BLaER1 treated with 17β-estradiol and CSF1 and Interleukin-3, amounts not matched to agents 10 nM and 100 nM (cell line): Measurements from ENCODE around the gene CXCL10.

ENCODE experiments used
- H3K27ac ChIP-seq, 11 experiments: shearing (Covaris generic); formaldehyde crosslinking; 2 replicates each; pipeline ENCODE4 v1.8.1; 2022
- H3K27me3 ChIP-seq, 11 experiments: shearing (Covaris generic); formaldehyde crosslinking; 2 replicates each; pipeline ENCODE4 v1.8.1; 2022
- H3K36me3 ChIP-seq, 11 experiments: shearing (Covaris generic); formaldehyde crosslinking; 2 replicates each; pipeline ENCODE4 v1.8.1; 2022
- H3K4me1 ChIP-seq, 10 experiments: shearing (Covaris generic); formaldehyde crosslinking; 2 replicates each; pipeline ENCODE4 v1.8.1; 2022
- H3K4me2 ChIP-seq, 11 experiments: shearing (Covaris generic); formaldehyde crosslinking; 2 replicates each; pipeline ENCODE4 v1.8.1; 2022
- H3K4me3 ChIP-seq, 10 experiments: shearing (Covaris generic); formaldehyde crosslinking; 2 replicates each; pipeline ENCODE4 v1.8.1; 2022
- H3K9ac ChIP-seq, 11 experiments: shearing (Covaris generic); formaldehyde crosslinking; 2 replicates each; pipeline ENCODE4 v1.8.1; 2022
- H3K9me3 ChIP-seq, 11 experiments: shearing (Covaris generic); formaldehyde crosslinking; replicated peaks in 1 of 11; 2 replicates each; pipeline ENCODE4 v1.8.1; 2022
- H4K20me1 ChIP-seq, 11 experiments: shearing (Covaris generic); formaldehyde crosslinking; 2 replicates each; pipeline ENCODE4 v1.8.1; 2022
- Cebpa-rat ChIP-seq, 11 experiments: shearing (Covaris generic); IDR thresholded peaks; 2 replicates each; pipeline ENCODE4 v1.8.1; 2022

CXCL10 gene

DNA sequence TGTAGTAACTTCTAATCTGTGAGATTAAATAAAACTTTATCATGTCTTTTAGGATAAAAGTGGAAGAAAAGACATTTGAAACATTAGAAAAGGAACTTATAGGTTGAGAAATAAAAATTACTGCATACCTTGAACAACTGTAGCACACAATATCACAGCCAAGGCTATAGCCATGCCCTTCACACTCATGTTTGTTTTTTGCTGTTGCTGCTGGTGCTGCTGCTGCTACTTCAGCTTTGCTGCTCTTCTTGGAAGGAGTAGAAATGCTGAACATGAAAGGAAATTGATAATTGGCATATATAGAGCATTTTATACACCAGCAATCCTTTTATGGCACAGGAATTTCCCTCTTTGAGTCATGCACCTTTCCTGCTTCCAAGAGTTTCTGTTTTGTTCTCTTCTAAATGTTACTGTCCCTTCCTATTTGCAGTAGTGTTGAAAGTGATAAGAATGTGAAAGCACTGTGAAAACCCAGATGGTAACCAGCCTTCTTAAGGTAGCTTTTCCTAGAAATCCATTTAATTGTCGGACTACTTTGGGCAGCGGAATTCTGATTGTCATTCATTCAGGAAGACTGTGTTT is 12.6 kb upstream of the CXCL10 start, which contains the start of gene CXCL11:
CXCL11 (minus strand) TSS at position 272 of the 582 bp plus-strand sequence; CDS start at position 189, 83 bp downstream.
- Histone ChIP-seq H3K9ac (no peak within 1 kb of the TSS), H3K27ac (peak within 1 kb of the TSS in 8 of 11 experiments; percentile 22 to 66 (median 44); a peak in 13 of 22 replicates), H4K20me1 (no peaks in the 10 kb centered on the region), H3K36me3 (no peaks in the 10 kb centered on the region), H3K9me3 (no peaks in the 10 kb centered on the region), H3K4me2 (peak within 1 kb of the TSS in 8 of 11 experiments; percentile 2 to 51 (median 21); a peak in 12 of 22 replicates), H3K4me1 (peaks cover 0 to 21% (median 11%) of the 10 kb centered on the region in 10 experiments; a peak in 13 of 20 replicates), H3K4me3 (no peak within 1 kb of the TSS), H3K27me3 (no peaks in the 10 kb centered on the region)
- no peak for TF ChIP-seq Cebpa-rat (IDR thresholded peaks at IDR 0.05)

- Histone ChIP-seq H3K27me3 (no peaks in the 10 kb centered on the region), H4K20me1 (no peaks in the 10 kb centered on the region), H3K9me3 (no peaks in the 10 kb centered on the region), H3K4me3 (no peak overlapping the region), H3K9ac (no peak overlapping the region), H3K27ac (peak overlapping the region in 8 of 11 experiments; percentile 22 to 66 (median 44); a peak in 12 of 22 replicates), H3K36me3 (no peaks in the 10 kb centered on the region), H3K4me2 (peak overlapping the region in 8 of 11 experiments; percentile 2 to 51 (median 21); a peak in 11 of 22 replicates), H3K4me1 (peaks cover 0 to 21% (median 11%) of the 10 kb centered on the region in 10 experiments; a peak in 13 of 20 replicates)
- peak in 5 of 11 experiments; percentile 25 to 67 (median 34); a peak in 6 of 22 replicates for TF ChIP-seq Cebpa-rat (IDR thresholded peaks at IDR 0.05)
Measured at GRCh38 chr4:76035141-76035540, 11.8 kb upstream of the CXCL10 start.

- Histone ChIP-seq H3K4me1 (peaks cover 6 to 26% (median 8%) of the 10 kb centered on the region in 10 experiments; a peak in 19 of 20 replicates), H3K9ac (no peak overlapping the region), H3K27ac (no peak overlapping the region), H3K27me3 (no peaks in the 10 kb centered on the region), H3K4me2 (peak overlapping the region in 3 of 11 experiments; percentile 73 to 89 (median 84); a peak in 5 of 22 replicates), H3K36me3 (no peaks in the 10 kb centered on the region), H4K20me1 (no peaks in the 10 kb centered on the region), H3K4me3 (no peak overlapping the region), H3K9me3 (no peaks in the 10 kb centered on the region)
- TF ChIP-seq Cebpa-rat (IDR thresholded peaks at IDR 0.05), result no peak
Measured at GRCh38 chr4:76029300-76029699, 6.0 kb upstream of the CXCL10 start.

- H3K4me1 ChIP-seq, result peaks cover 6 to 34% (median 9%) of the 10 kb centered on the region in 10 experiments; a peak in 19 of 20 replicates
- H3K27me3 ChIP-seq, result no peaks in the 10 kb centered on the region
- peak overlapping the region in 9 of 11 experiments; percentile 12 to 74 (median 37); a peak in 11 of 22 replicates for H3K27ac ChIP-seq
- 0 out of 20 replicates have a peak overlapping the region, but pooled peaks of 1 of the 10 experiments have one; percentile 20 for H3K4me3 ChIP-seq
- H3K36me3 ChIP-seq, result no peaks in the 10 kb centered on the region
- H3K4me2 ChIP-seq, result peak overlapping the region; percentile 43 to 89 (median 62)
- H4K20me1 ChIP-seq, result no peaks in the 10 kb centered on the region
- H3K9me3 ChIP-seq, result no peaks in the 10 kb centered on the region
- peak overlapping the region in 7 of 11 experiments; percentile 34 to 60 (median 43); a peak in 10 of 22 replicates for H3K9ac ChIP-seq
- TF ChIP-seq Cebpa-rat (IDR thresholded peaks at IDR 0.05), result no peak
Measured at GRCh38 chr4:76028350-76028765, 5.1 kb upstream of the CXCL10 start.

DNA sequence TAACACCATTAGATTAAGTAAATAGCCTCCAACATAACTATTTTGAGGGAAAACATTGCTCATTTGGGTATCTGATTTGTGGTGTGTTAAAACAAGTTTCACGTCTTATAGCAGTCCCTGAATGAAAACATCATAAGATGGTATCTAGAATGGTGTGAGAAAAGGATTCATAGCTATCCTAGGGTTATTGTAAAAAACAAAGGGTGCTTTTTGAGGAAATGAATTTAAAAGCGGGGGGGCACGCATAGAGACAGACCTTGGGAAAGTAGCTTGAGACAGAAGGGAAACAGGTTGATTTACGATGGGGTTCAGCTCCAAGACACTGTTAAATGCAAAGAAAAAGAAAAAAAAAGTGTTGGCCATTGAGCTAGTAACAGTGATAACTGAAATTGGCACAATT is 768 bp upstream of the CXCL10 start:
- TF ChIP-seq Cebpa-rat (IDR thresholded peaks at IDR 0.05), result no peak
- H3K4me1 ChIP-seq, result peaks cover 6 to 55% (median 10%) of the 10 kb centered on the region in 10 experiments; a peak in 19 of 20 replicates
- no peak overlapping the region for H3K9ac ChIP-seq
- H3K27me3 ChIP-seq, result no peaks in the 10 kb centered on the region
- no peaks in the 10 kb centered on the region for H3K9me3 ChIP-seq
- H3K27ac ChIP-seq, result no peak overlapping the region
- H3K4me3 ChIP-seq, result no peak overlapping the region
- H4K20me1 ChIP-seq, result no peaks in the 10 kb centered on the region
- H3K4me2 ChIP-seq, result peak overlapping the region in 4 of 11 experiments; percentile 43 to 79 (median 52); a peak in 6 of 22 replicates
- no peaks in the 10 kb centered on the region for H3K36me3 ChIP-seq

- Histone ChIP-seq H3K9ac (no peak overlapping the region), H3K4me2 (peak overlapping the region in 2 of 11 experiments; percentile 58 to 79; a peak in 4 of 22 replicates), H3K27ac (no peak overlapping the region), H3K4me3 (no peak overlapping the region), H3K36me3 (no peaks in the 10 kb centered on the region), H4K20me1 (no peaks in the 10 kb centered on the region), H3K4me1 (peaks cover 0 to 43% (median 3%) of the 10 kb centered on the region in 10 experiments; a peak in 9 of 20 replicates), H3K9me3 (no peaks in the 10 kb centered on the region), H3K27me3 (no peaks in the 10 kb centered on the region)
- TF ChIP-seq Cebpa-rat (IDR thresholded peaks at IDR 0.05), result no peak
Measured at GRCh38 chr4:76022677-76023076, 620 bp downstream of the CXCL10 start.

DNA sequence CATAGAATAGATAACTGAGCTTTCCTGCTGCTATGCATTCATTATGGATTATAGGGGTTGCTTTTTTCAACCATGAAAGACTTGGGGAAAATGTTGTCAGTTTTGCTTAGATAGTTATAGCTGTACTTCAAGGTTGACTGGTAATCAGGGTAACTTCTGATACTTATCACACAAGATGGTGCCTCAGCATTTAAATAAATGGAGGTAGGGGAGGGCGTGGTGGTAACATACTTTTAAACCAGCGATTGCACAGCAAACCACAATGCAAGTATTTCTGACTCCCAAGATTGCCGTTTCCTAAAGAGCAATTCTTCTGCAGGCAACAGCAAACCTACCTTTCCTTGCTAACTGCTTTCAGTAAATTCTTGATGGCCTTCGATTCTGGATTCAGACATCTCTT is 1.3 kb downstream of the CXCL10 start:
- TF ChIP-seq Cebpa-rat (IDR thresholded peaks at IDR 0.05), result no peak
- peaks cover 0 to 43% (median 3%) of the 10 kb centered on the region in 10 experiments; a peak in 9 of 20 replicates for H3K4me1 ChIP-seq
- peak overlapping the region in 3 of 11 experiments; percentile 22 to 58 (median 23); a peak in 3 of 22 replicates for H3K4me2 ChIP-seq

DNA sequence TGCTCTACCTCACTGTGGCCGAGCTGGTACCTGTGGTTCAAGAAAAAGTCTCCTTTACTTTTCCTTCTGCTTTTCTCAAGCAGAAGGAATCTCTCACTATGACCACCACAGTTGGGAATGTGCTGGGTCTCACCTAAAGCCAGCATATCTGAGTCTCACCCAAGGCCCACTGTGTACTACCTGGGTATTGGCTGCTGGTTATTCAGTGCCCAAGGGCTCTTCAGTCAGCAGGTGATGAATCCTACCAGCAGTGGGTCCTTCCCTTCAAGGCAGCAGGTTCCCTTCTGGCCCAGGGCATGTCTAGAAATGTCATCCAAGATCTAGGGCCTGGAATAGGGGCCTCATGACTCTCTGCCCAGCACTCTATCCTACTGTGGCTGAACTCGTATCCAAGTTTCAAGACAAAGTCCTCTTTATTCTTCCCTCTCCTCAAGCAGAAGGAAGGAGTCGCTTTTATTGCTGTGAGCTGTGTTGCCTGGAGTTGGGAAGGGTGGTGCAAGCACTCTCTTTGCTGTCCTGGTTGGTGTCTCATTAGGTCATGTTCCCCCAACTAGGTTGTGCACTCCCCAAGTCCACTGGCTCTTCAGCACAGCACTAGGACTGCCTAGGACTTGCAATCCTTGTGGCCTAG is 6.1 kb downstream of the CXCL10 start:
- Histone ChIP-seq H3K4me3 (no peak overlapping the region), H3K9ac (no peak overlapping the region), H3K4me2 (no peak overlapping the region), H3K4me1 (peaks cover 3 to 43% (median 15%) of the 10 kb centered on the region in 10 experiments; a peak in 17 of 20 replicates), H3K9me3 (no peaks in the 10 kb centered on the region), H4K20me1 (no peaks in the 10 kb centered on the region), H3K36me3 (no peaks in the 10 kb centered on the region), H3K27ac (no peak overlapping the region), H3K27me3 (no peaks in the 10 kb centered on the region)
- no peak for TF ChIP-seq Cebpa-rat (IDR thresholded peaks at IDR 0.05)

More for the DNA sequence above, 1.3 kb downstream of the CXCL10 start:
- Histone ChIP-seq H3K4me3 (no peak overlapping the region), H3K36me3 (no peaks in the 10 kb centered on the region), H3K27ac (no peak overlapping the region), H4K20me1 (no peaks in the 10 kb centered on the region), H3K9ac (no peak overlapping the region), H3K27me3 (no peaks in the 10 kb centered on the region), H3K9me3 (no peaks in the 10 kb centered on the region)

- no peaks in the 10 kb centered on the region for H3K36me3 ChIP-seq
- no peaks in the 10 kb centered on the region for H4K20me1 ChIP-seq
- no peak overlapping the region for H3K27ac ChIP-seq
- no peak for TF ChIP-seq Cebpa-rat (IDR thresholded peaks at IDR 0.05)
- H3K9me3 ChIP-seq, result no peaks in the 10 kb centered on the region
- H3K9ac ChIP-seq, result no peak overlapping the region
- H3K4me2 ChIP-seq, result no peak overlapping the region; a peak in 1 of 22 replicates
- H3K4me3 ChIP-seq, result no peak overlapping the region
- peaks cover 3 to 43% (median 22%) of the 10 kb centered on the region in 10 experiments; a peak in 18 of 20 replicates for H3K4me1 ChIP-seq
- H3K27me3 ChIP-seq, result no peaks in the 10 kb centered on the region
Measured at GRCh38 chr4:76016393-76016792, 6.9 kb downstream of the CXCL10 start.
